Testis (tissue), 2 donors: ENCODE data around the gene MTUS2.

Source experiments
- POLR2A ChIP-seq: fragments of 450-650 bp; IDR thresholded peaks from one replicate; pipeline ENCODE4 v1.6.1; 2017; ENCODE audit warnings: antibody characterized with exemption, mild to moderate bottlenecking, moderate library complexity
- TF ChIP-seq, protein P1 (sequence below), 3 experiments: fragments of 450-650 bp in 2 of 3; fragments of 200-600 bp in 1 of 3; sonication (generic) in 1 of 3; IDR thresholded peaks; one replicate each; pipeline ENCODE4 v1.5.1; 2016 to 2019; ENCODE audit warnings: antibody characterized with exemption in 3 of 3, mild to moderate bottlenecking in 2 of 3, moderate library complexity in 1 of 3

DNA sequence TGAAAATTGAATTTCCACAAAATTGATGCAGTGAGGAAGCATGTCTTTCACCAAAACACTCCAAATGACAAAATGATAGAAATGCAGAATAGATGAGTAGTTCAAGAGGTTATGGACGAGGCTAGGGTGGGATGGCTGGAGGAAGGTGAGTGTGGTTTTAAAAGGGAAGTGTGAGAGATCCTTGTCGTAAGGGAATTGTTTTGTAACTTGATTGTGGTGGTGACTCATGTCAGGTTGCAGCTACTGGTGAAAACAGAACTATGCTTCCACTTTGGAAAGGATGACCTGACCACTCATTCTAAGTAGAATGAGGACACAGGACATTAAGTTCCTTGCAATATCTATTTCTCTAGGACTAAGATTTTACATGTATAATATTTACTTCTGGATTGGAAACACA lies 345.7 kb downstream of the MTUS2 start:
- TF ChIP-seq, protein P1, sequence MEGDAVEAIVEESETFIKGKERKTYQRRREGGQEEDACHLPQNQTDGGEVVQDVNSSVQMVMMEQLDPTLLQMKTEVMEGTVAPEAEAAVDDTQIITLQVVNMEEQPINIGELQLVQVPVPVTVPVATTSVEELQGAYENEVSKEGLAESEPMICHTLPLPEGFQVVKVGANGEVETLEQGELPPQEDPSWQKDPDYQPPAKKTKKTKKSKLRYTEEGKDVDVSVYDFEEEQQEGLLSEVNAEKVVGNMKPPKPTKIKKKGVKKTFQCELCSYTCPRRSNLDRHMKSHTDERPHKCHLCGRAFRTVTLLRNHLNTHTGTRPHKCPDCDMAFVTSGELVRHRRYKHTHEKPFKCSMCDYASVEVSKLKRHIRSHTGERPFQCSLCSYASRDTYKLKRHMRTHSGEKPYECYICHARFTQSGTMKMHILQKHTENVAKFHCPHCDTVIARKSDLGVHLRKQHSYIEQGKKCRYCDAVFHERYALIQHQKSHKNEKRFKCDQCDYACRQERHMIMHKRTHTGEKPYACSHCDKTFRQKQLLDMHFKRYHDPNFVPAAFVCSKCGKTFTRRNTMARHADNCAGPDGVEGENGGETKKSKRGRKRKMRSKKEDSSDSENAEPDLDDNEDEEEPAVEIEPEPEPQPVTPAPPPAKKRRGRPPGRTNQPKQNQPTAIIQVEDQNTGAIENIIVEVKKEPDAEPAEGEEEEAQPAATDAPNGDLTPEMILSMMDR (IDR thresholded peaks at IDR 0.05): no peak
- TF ChIP-seq POLR2A: no peak
